GM10266 (cell line): ENCODE results near the gene OR13C3.

ENCODE experiments used
- DNase-seq: peaks from one replicate; pipeline ENCODE4 v3.0.0; 2012; ENCODE audit errors: extremely low spot score
- CTCF ChIP-seq: IDR thresholded peaks from 2 replicates; pipeline ENCODE4 v1.5.1; 2012; ENCODE audit warnings: mild to moderate bottlenecking, low read depth; ENCODE audit not compliant: control insufficient read depth, insufficient read depth; ENCODE audit errors: missing control alignments

Gene OR13C3

GRCh38 chr9:104514901-104515300 is 21.8 kb downstream of the OR13C3 start:
- no peak for TF ChIP-seq CTCF
- no peak for DNase-seq

DNA sequence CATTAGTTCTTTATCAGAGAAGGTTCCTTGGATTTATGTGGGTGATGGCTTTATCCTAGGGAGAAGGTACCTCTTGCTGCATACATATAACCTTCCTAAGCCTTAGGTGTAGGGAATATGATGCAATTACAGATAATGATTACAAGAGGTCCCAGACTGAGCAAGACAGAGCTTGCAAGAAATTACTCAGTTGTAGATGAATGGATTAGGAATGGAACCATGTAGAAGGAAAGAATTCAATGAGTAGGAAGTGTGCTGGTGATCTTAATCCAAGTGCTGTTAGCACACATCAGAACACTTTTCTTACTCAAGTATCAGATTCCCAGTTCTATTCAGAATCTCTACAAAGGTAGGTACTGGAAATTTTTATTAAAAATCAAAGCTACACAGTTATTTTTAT is 30.1 kb downstream of the OR13C3 start:
- no peak for TF ChIP-seq CTCF
- DNase-seq = no peak

- no peak for DNase-seq
- no peak for TF ChIP-seq CTCF
Observed at GRCh38 chr9:104503963-104504362, 32.7 kb downstream of the OR13C3 start, which contains the start of gene OR13F1. OR13F1 (plus strand) TSS chr9:104504263; CDS start chr9:104504263, 0 bp downstream.

- no peak for TF ChIP-seq CTCF
- DNase-seq = no peak
Observed at GRCh38 chr9:104503440-104503839, 33.2 kb downstream of the OR13C3 start.

DNA sequence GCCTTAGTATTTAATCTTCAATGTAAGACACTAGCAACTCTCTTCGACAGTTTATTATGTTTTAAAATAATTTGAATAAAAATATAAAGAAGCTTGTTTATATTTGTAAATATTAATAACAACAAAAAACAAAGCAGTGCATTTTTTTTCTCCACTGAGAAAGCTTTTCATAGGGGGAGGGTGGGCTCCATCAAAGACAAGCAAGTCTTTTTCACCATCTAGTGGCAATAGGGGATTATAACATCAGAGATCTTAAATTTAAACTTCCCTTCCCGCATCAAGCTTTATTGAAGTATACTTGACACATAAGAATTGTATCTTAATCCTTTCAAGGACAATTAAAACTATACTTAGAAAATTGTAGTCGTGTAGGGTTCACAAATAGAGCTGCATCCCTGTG is 41.8 kb downstream of the OR13C3 start:
- DNase-seq = no peak
- TF ChIP-seq CTCF = no peak
